Measurements from ENCODE around the gene PLEKHH1. TPM values are rescaled to one million over a fixed set of nuclear protein-coding genes. Genes with fewer than 3 reads are reported as not detected.

PLEKHH1 gene
- total RNA-seq, result 10 to 100 TPM; 33.0 to 53.3 TPM

GRCh38 chr14:67532998-67533753 is at the start of gene PLEKHH1:
Gene PLEKHH1, plus strand, starts transcription at chr14:67533290. Its CDS starts 8,578 bp downstream, at chr14:67541868.

GRCh38 chr14:67487937-67488893 is 44.9 kb upstream of the PLEKHH1 start, which contains the start of gene TMEM229B:
Gene TMEM229B, minus strand, starts transcription at chr14:67488721. Its CDS starts 14,798 bp downstream, at chr14:67473923.

DNA sequence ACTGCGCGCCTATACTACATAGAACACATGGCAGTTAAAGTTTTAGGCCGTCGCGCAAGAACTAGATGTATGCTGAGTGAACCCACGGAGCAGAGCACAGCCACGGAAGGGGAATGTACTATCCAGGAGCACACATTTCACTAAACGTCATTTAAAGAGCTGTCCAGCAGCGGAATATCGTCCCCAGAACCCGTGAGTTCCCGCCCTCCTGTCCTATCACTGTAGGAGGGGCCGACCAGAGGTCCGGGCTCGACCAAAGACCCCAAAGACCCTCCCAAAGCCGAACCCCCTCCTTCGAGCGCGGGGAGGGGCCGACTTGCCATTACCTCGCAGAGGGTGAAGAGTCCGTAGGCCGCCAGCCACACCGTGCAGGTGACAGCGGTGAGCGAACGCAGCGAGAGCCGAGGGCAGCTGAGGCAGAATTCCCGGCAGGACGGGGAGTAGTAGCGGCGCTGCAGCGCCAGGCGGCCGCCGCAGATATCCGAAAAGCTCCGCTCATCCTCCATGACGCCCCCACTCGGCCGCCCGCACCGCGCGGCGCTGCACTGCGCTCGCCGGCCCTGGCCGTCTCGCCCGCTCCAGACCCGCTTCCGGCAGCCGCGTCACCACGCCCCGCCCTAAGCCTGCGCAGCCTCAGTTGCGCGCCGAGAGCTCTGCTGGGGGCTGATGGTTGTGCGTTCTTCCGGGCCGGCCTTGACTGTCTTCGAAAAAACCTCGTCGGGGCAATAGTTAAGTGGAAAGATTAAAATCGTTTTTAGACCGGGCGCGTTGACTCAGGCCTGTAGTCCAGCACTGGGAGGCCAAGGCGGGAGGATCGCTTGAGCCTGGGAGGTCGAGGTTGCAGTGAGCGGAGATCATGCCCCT is 66.8 kb downstream of the PLEKHH1 start, which contains the start of gene PIGH:
Gene PIGH, minus strand, starts transcription at position 571 of the 864 bp plus-strand sequence. Its CDS starts 65 bp downstream, at position 506.

GRCh38 chr14:67619446-67620216 is 86.5 kb downstream of the PLEKHH1 start, which contains the start of gene ARG2:
Gene ARG2, plus strand, starts transcription at chr14:67619920. Its CDS starts 58 bp downstream, at chr14:67619978.

Small RNA genes within 50 kb of the gene (small RNA-seq; reads per million reads assigned to genes)
- gene AL132640.3 (0 reads per million in 2 donors), gene RF00019 (0 reads per million in 2 donors)

Other genes with a start within 250 kb of the PLEKHH1 start
- 100 to 1,000 TPM; 162 to 171 TPM for gene ATP6V1D, start 173.5 kb upstream of the PLEKHH1 start, total RNA-seq
- 100 to 1,000 TPM; 158 to 263 TPM for gene EIF2S1, start 173.0 kb upstream of the PLEKHH1 start, total RNA-seq
- under 1 TPM; 0.34 to 0.67 TPM for gene PLEK2, start 121.1 kb upstream of the PLEKHH1 start, total RNA-seq
- gene TMEM229B, start 44.6 kb upstream of the PLEKHH1 start, total RNA-seq, result 10 to 100 TPM; 24.0 to 38.9 TPM
- gene PIGH, start 67.0 kb downstream of the PLEKHH1 start, total RNA-seq, result 10 to 100 TPM; 24.1 to 32.6 TPM
- gene ARG2, start 86.6 kb downstream of the PLEKHH1 start, total RNA-seq, result 10 to 100 TPM in 1 of 2 donors, 1 to 10 TPM in 1; 9.3 to 18.0 TPM
- gene VTI1B, start 141.3 kb downstream of the PLEKHH1 start, total RNA-seq, result 10 to 100 TPM; 36.5 to 39.3 TPM
- gene RDH11, start 162.5 kb downstream of the PLEKHH1 start, total RNA-seq, result 100 to 1,000 TPM; 174 to 281 TPM
- gene RDH12, start 168.6 kb downstream of the PLEKHH1 start, total RNA-seq, result 1 to 10 TPM in 1 of 2 donors, not detected in 1; 1.4 TPM

All from melanocyte of skin (primary cell).